MM.1S (cell line): ENCODE results near the gene IL11.

Experiments
- CTCF ChIP-seq: fragments of 300-600 bp; sonication (generic); IDR thresholded peaks from 2 replicates; pipeline ENCODE4 v1.5.1; 2016; ENCODE audit warnings: antibody characterized with exemption, low read length, mixed read lengths
- EZH2 ChIP-seq: fragments of 300-600 bp; sonication (generic); optimal IDR thresholded peaks from 2 replicates; pipeline ENCODE3; 2017; ENCODE audit warnings: low read depth, mild to moderate bottlenecking, antibody characterized with exemption, low read length, mixed read lengths

- no peak for TF ChIP-seq CTCF
- TF ChIP-seq EZH2 = no peak
Observed at GRCh38 chr19:55406091-55406825, 36.0 kb upstream of the IL11 start.
